Subcutaneous abdominal adipose tissue (tissue), 5 donors: ENCODE measurements around the gene MAP4K4.

Experiments
- H3K27ac ChIP-seq: one replicate; pipeline ENCODE4 v1.7.0; 2013; ENCODE audit warnings: low read depth, mild to moderate bottlenecking, inconsistent platforms, low read length, moderate library complexity
- H3K27me3 ChIP-seq, 5 donors: one replicate each; pipeline ENCODE4 v1.7.0; 2013; ENCODE audit warnings: low read length in 5 of 5, inconsistent platforms in 1 of 5; ENCODE audit not compliant: control insufficient read depth in 5 of 5, insufficient read depth in 4 of 5
- H3K36me3 ChIP-seq, 5 donors: one replicate each; pipeline ENCODE4 v1.7.0; 2013; ENCODE audit warnings: low read length in 5 of 5; ENCODE audit not compliant: control insufficient read depth in 5 of 5, insufficient read depth in 5 of 5
- H3K4me1 ChIP-seq, 5 donors: one replicate each; pipeline ENCODE4 v1.7.0; 2013; ENCODE audit warnings: low read length in 5 of 5, mild to moderate bottlenecking in 3 of 5, moderate library complexity in 1 of 5; ENCODE audit not compliant: control insufficient read depth in 5 of 5, insufficient read depth in 5 of 5
- H3K4me3 ChIP-seq, 5 donors: one replicate each; pipeline ENCODE4 v1.7.0; 2013; ENCODE audit warnings: low read length in 5 of 5, low read depth in 1 of 5
- H3K9ac ChIP-seq, 5 donors: one replicate each; pipeline ENCODE4 v1.7.0; 2013; ENCODE audit warnings: low read length in 5 of 5, mild to moderate bottlenecking in 4 of 5, moderate library complexity in 3 of 5
- H3K9me3 ChIP-seq, 5 donors: one replicate each; pipeline ENCODE4 v1.7.0; 2013; ENCODE audit warnings: low read length in 5 of 5; ENCODE audit not compliant: control insufficient read depth in 5 of 5
- donor health status: healthy.
- donor health status: healthy.
- donor health status: healthy.
- donor health status: healthy.
- donor health status: healthy.

The MAP4K4 gene

GRCh38 chr2:101828673-101829334, 131.3 kb downstream of the MAP4K4 start:
- Histone ChIP-seq H3K27ac (no peak overlapping the region), H3K4me3 (no peak overlapping the region), H3K9ac (peak overlapping the region in 1 of 5 donors; percentile 51), H3K4me1 (peaks cover 8 to 42% (median 12%) of the 10 kb centered on the region in 5 donors), H3K36me3 (peaks cover 11 to 50% (median 27%) of the 10 kb centered on the region in 5 donors), H3K27me3 (no peaks in the 10 kb centered on the region), H3K9me3 (no peaks in the 10 kb centered on the region)

- peaks cover 8 to 41% (median 12%) of the 10 kb centered on the region in 5 donors for H3K4me1 ChIP-seq
- no peak overlapping the region for H3K4me3 ChIP-seq
- peak overlapping the region in 1 of 5 donors; percentile 23 for H3K9ac ChIP-seq
- no peaks in the 10 kb centered on the region for H3K27me3 ChIP-seq
- no peaks in the 10 kb centered on the region for H3K9me3 ChIP-seq
- peak overlapping the region; percentile 8 for H3K27ac ChIP-seq
- peaks cover 14 to 54% (median 30%) of the 10 kb centered on the region in 5 donors for H3K36me3 ChIP-seq
Observed at GRCh38 chr2:101829429-101829828, 131.9 kb downstream of the MAP4K4 start.

- H3K27ac ChIP-seq = peak overlapping the region; percentile 84
Observed at GRCh38 chr2:101830146-101830545, 132.6 kb downstream of the MAP4K4 start.

GRCh38 chr2:101830555-101830954, 133.0 kb downstream of the MAP4K4 start:
- no peaks in the 10 kb centered on the region for H3K9me3 ChIP-seq
- peaks cover 8 to 41% (median 12%) of the 10 kb centered on the region in 5 donors for H3K4me1 ChIP-seq
- H3K27me3 ChIP-seq = no peaks in the 10 kb centered on the region
- H3K36me3 ChIP-seq = peaks cover 25 to 57% (median 38%) of the 10 kb centered on the region in 5 donors
- H3K27ac ChIP-seq = peak overlapping the region; percentile 84
- H3K9ac ChIP-seq = no peak overlapping the region
- H3K4me3 ChIP-seq = no peak overlapping the region

More at GRCh38 chr2:101830146-101830545, 132.6 kb downstream of the MAP4K4 start:
- peaks cover 21 to 57% (median 34%) of the 10 kb centered on the region in 5 donors for H3K36me3 ChIP-seq
- no peak overlapping the region for H3K4me3 ChIP-seq
- no peaks in the 10 kb centered on the region for H3K27me3 ChIP-seq
- no peaks in the 10 kb centered on the region for H3K9me3 ChIP-seq
- no peak overlapping the region for H3K9ac ChIP-seq
- peaks cover 8 to 41% (median 12%) of the 10 kb centered on the region in 5 donors for H3K4me1 ChIP-seq

GRCh38 chr2:101831351-101831865, 133.9 kb downstream of the MAP4K4 start:
- Histone ChIP-seq H3K36me3 (peaks cover 28 to 64% (median 42%) of the 10 kb centered on the region in 5 donors), H3K9ac (peak overlapping the region in 1 of 5 donors; percentile 40), H3K4me1 (peaks cover 8 to 39% (median 12%) of the 10 kb centered on the region in 5 donors), H3K9me3 (no peaks in the 10 kb centered on the region), H3K27ac (peak overlapping the region; percentile 84), H3K4me3 (no peak overlapping the region), H3K27me3 (no peaks in the 10 kb centered on the region)

GRCh38 chr2:101832114-101832513, 134.6 kb downstream of the MAP4K4 start:
- H3K4me1 ChIP-seq = peaks cover 8 to 37% (median 12%) of the 10 kb centered on the region in 5 donors
- H3K27me3 ChIP-seq = no peaks in the 10 kb centered on the region
- no peaks in the 10 kb centered on the region for H3K9me3 ChIP-seq
- no peak overlapping the region for H3K9ac ChIP-seq
- H3K27ac ChIP-seq = peak overlapping the region; percentile 84
- H3K36me3 ChIP-seq = peaks cover 31 to 63% (median 43%) of the 10 kb centered on the region in 5 donors
- no peak overlapping the region for H3K4me3 ChIP-seq

- Histone ChIP-seq H3K9me3 (no peaks in the 10 kb centered on the region), H3K36me3 (peaks cover 31 to 69% (median 48%) of the 10 kb centered on the region in 5 donors), H3K27me3 (no peaks in the 10 kb centered on the region), H3K9ac (no peak overlapping the region), H3K4me1 (peaks cover 5 to 19% (median 8%) of the 10 kb centered on the region in 5 donors), H3K4me3 (no peak overlapping the region), H3K27ac (no peak overlapping the region)
Observed at GRCh38 chr2:101833890-101834523, 136.5 kb downstream of the MAP4K4 start.

- Histone ChIP-seq H3K4me1 (peaks cover 0 to 3% (median 0%) of the 10 kb centered on the region in 5 donors), H3K9ac (no peak overlapping the region), H3K4me3 (no peak overlapping the region), H3K9me3 (no peaks in the 10 kb centered on the region), H3K27me3 (no peaks in the 10 kb centered on the region), H3K27ac (no peak overlapping the region), H3K36me3 (peaks cover 44 to 79% (median 62%) of the 10 kb centered on the region in 5 donors)
Observed at GRCh38 chr2:101837354-101837753, 139.8 kb downstream of the MAP4K4 start.

- Histone ChIP-seq H3K36me3 (peaks cover 52 to 91% (median 67%) of the 10 kb centered on the region in 5 donors), H3K9ac (no peak overlapping the region)
Observed at GRCh38 chr2:101841679-101842327, 144.3 kb downstream of the MAP4K4 start.

More at GRCh38 chr2:101841679-101842327, 144.3 kb downstream of the MAP4K4 start:
- Histone ChIP-seq H3K4me3 (no peak overlapping the region), H3K9me3 (no peaks in the 10 kb centered on the region), H3K27ac (no peak overlapping the region), H3K27me3 (no peaks in the 10 kb centered on the region), H3K4me1 (peaks cover 0 to 23% (median 10%) of the 10 kb centered on the region in 5 donors)
